ENCODE measurements around the gene SRSF10. TPM values are rescaled to one million over a fixed set of nuclear protein-coding genes. Genes with fewer than 3 reads are reported as not detected.

SRSF10 gene
- total RNA-seq, 2 donors from 2014 or later: 61.5 to 89.7 TPM

DNA sequence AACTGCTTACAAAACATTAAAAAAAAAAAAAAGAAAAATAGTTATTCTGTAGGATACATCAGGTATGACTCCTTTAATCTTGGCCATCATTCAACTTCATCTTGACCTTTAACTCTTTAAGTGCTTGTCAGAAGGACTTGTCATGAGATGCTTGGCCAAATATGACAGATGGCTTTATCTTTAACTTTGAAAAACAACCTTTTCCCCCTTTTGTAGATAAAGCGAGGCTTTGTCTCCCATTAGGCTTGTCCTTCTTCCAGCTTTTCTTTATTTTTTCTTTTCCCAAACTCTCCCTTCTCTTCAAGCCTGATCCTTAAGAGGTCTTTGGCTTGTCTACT lies 2.3 kb downstream of the SRSF10 start:
- WGBS, 2 donors: 19 to 30% methylated on average over 1 of the region's 1 CpG
- Histone ChIP-seq H3K9me3 (no peaks in the 10 kb centered on the region), H3K36me3 (replicated peaks in 1 of 2; ENCODE audit: insufficient read depth in 1 of 2, low read depth in 2 of 2) (peaks cover 0 to 3% of the 10 kb centered on the region in 2 donors), H3K27me3 (no peaks in the 10 kb centered on the region), H3K27ac (peak overlapping the region in 2 of 4 donors; percentile 27 to 96), H3K4me3 (no peak overlapping the region), H3K4me1 (peaks cover 53% of the 10 kb centered on the region)
- ATAC-seq: no peak
- intact Hi-C loops (cut with DNase I): no loop called here
- TF ChIP-seq POLR2A (IDR thresholded peaks at IDR 0.05) (no peak), CTCF (IDR thresholded peaks at IDR 0.05) (no peak)
- DNase-seq: no peak

DNA sequence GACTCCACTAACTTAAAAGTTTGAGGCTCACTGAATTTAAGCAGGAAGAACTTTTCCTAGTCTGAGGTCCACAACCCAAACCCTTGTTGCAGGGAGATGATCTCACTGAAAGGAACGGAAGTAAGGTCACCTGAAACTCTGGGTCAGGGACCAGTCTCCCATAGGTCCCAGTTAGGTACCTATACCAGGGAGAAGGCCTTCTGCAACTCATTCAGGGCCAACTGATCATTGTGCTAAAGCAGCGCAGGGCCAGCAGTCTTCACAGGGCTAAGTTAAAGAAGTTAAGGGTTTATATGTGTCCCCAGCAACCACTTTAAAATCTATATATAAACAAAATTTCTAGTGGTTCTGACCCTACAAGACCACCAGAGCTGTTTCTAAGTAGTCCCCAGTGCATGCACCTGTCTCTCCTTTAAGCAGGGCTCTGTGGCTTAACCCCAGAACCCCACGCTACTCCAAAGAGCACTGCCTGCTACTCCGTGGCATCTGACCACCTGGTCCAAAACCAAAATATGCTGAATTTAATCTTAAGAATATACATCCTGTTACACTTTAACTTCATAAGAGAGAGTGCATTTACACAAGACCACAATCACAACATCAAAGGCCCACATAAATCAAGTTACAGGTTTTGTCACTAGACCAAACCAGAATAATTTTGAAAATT lies 2.8 kb downstream of the SRSF10 start:
- H3K36me3 ChIP-seq (replicated peaks in 1 of 2; ENCODE audit: insufficient read depth in 1 of 2, low read depth in 2 of 2): peaks cover 0 to 4% of the 10 kb centered on the region in 2 donors
- 26 to 46% methylated on average over 4 of the region's 4 CpGs for WGBS, 2 donors
- TF ChIP-seq POLR2A (IDR thresholded peaks at IDR 0.05): no peak
- intact Hi-C loops (cut with DNase I): no loop called here
- no peaks in the 10 kb centered on the region for H3K27me3 ChIP-seq
- H3K9me3 ChIP-seq: no peaks in the 10 kb centered on the region
- H3K27ac ChIP-seq: peak overlapping the region in 3 of 4 donors; percentile 27 to 96 (median 39)
- no peak for ATAC-seq
- H3K4me3 ChIP-seq: no peak overlapping the region
- H3K4me1 ChIP-seq: peaks cover 53% of the 10 kb centered on the region
- no peak for DNase-seq

DNA sequence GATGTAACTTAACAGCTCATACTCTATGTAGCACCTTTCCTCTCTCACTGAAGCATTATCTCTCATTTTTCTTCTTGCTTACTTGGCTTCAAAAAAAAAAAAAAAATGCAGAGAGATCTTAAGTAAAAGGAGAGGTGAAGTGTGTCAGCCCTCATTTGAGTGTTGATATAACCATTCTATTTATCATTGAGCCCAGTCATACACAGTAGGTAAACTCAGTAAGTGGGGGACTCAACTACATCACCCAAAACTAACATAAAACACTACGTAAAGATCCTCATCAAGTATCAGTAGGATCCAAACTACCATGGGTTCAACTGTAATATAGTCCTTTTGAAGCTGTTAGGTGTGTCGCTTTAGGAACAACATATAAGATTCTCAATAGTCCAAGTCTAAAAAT lies 12.3 kb downstream of the SRSF10 start:
- no peak overlapping the region for H3K27ac ChIP-seq
- H3K36me3 ChIP-seq (replicated peaks in 1 of 2; ENCODE audit: insufficient read depth in 1 of 2, low read depth in 2 of 2): peaks cover 0 to 16% of the 10 kb centered on the region in 2 donors
- WGBS, 2 donors: 57 to 93% methylated on average over 2 of the region's 2 CpGs
- no peak for TF ChIP-seq POLR2A (IDR thresholded peaks at IDR 0.05)
- no peak for TF ChIP-seq CTCF (IDR thresholded peaks at IDR 0.05)
- DNase-seq (no peak), ATAC-seq (no peak)
- H3K27me3 ChIP-seq: no peaks in the 10 kb centered on the region
- H3K4me3 ChIP-seq: no peak overlapping the region
- H3K4me1 ChIP-seq: peaks cover 28% of the 10 kb centered on the region
- intact Hi-C loops (cut with DNase I): no loop called here
- no peaks in the 10 kb centered on the region for H3K9me3 ChIP-seq

GRCh38 chr1:23966973-23967493 lies 13.1 kb downstream of the SRSF10 start:
- TF ChIP-seq POLR2A (IDR thresholded peaks at IDR 0.05): no peak
- TF ChIP-seq CTCF (IDR thresholded peaks at IDR 0.05): no peak
- no peak overlapping the region for H3K4me3 ChIP-seq
- peaks cover 29% of the 10 kb centered on the region for H3K4me1 ChIP-seq
- intact Hi-C loops (cut with DNase I): no loop called here
- DNase-seq: no peak
- H3K36me3 ChIP-seq (replicated peaks in 1 of 2; ENCODE audit: insufficient read depth in 1 of 2, low read depth in 2 of 2): peaks cover 0 to 15% of the 10 kb centered on the region in 2 donors
- no peaks in the 10 kb centered on the region for H3K9me3 ChIP-seq
- peak overlapping the region in 1 of 4 donors; percentile 82 for H3K27ac ChIP-seq
- ATAC-seq: no peak
- no peaks in the 10 kb centered on the region for H3K27me3 ChIP-seq

GRCh38 chr1:23964790-23965740 lies 15.1 kb downstream of the SRSF10 start:
- Histone ChIP-seq H3K4me3 (no peak overlapping the region), H3K9me3 (no peaks in the 10 kb centered on the region), H3K36me3 (replicated peaks in 1 of 2; ENCODE audit: insufficient read depth in 1 of 2, low read depth in 2 of 2) (peaks cover 0 to 5% of the 10 kb centered on the region in 2 donors), H3K27me3 (no peaks in the 10 kb centered on the region), H3K27ac (peak overlapping the region; percentile 19 to 82 (median 56)), H3K4me1 (peaks cover 40% of the 10 kb centered on the region)
- intact Hi-C loops (cut with DNase I): no loop called here
- 45 to 48% methylated on average over 5 of the region's 5 CpGs for WGBS, 2 donors
- DNase-seq: no peak
- peak; percentile 38 for ATAC-seq
- TF ChIP-seq CTCF (IDR thresholded peaks at IDR 0.05) (no peak), POLR2A (IDR thresholded peaks at IDR 0.05) (no peak)

Measured in body of pancreas (tissue), 4 donors.